Activated T-cell treated with anti-CD3 and anti-CD28 coated beads, Interleukin-2, amount 50 U/mL, for 4 hours (primary cell): ENCODE results near the gene NDFIP1. TPM values are rescaled to one million over a fixed set of nuclear protein-coding genes. Genes with fewer than 3 reads are reported as not detected.
"Not testable (repeated sequence)": the region's sequence is repeated elsewhere in the genome, so short reads cannot be mapped to it uniquely, and the experiment has no call there.

ENCODE experiments used
- ATAC-seq, 2 donors: fragments of 200-7000 bp; cut with Tn5 transposase; one replicate each; pipeline ENCODE4 v1.10.0; 2021
- DNase-seq: peaks from one replicate; pipeline ENCODE4 v3.0.0-alpha.2; 2020
- H3K27me3 Mint-ChIP-seq: one replicate; pipeline ENCODE4 v1.8.0; 2021; ENCODE audit warnings: low read depth, mixed read lengths
- H3K36me3 Mint-ChIP-seq: one replicate; pipeline ENCODE4 v1.8.0; 2022; ENCODE audit warnings: mixed read lengths; ENCODE audit not compliant: insufficient read depth
- H3K4me1 Mint-ChIP-seq: one replicate; pipeline ENCODE4 v1.8.0; 2021; ENCODE audit warnings: low read depth, mixed read lengths
- H3K4me3 Mint-ChIP-seq: one replicate; pipeline ENCODE4 v1.8.0; 2021; ENCODE audit warnings: mild to moderate bottlenecking, moderate library complexity, mixed read lengths
- H3K9me3 Mint-ChIP-seq: one replicate; pipeline ENCODE4 v1.8.0; 2021; ENCODE audit warnings: mixed read lengths
- total RNA-seq, 3 donors: library from RNA; stranded (reverse); gene quantifications; one replicate each; pipeline ENCODE4 v1.2.1, GENCODE V29; 2021

Gene NDFIP1
- total RNA-seq, 3 donors from 2014 or later, result 115 to 145 (median 117) TPM

GRCh38 chr5:142082182-142082781, 26.3 kb upstream of the NDFIP1 start:
- H3K27me3 Mint-ChIP-seq, result no peaks in the 10 kb centered on the region
- peaks cover 13% of the 10 kb centered on the region for H3K4me1 Mint-ChIP-seq
- no peaks in the 10 kb centered on the region for H3K9me3 Mint-ChIP-seq
- H3K4me3 Mint-ChIP-seq, result no peak overlapping the region
- DNase-seq (no peak), ATAC-seq (peak; percentile 57 to 74)
- H3K36me3 Mint-ChIP-seq, result no peaks in the 10 kb centered on the region

- ATAC-seq, result no peak
These were observed 22.4 kb upstream of the NDFIP1 start for GRCh38 chr5:142086229-142086628.

GRCh38 chr5:142086679-142087078, 21.9 kb upstream of the NDFIP1 start:
- no peak overlapping the region for H3K4me3 Mint-ChIP-seq
- no peak for DNase-seq
- H3K9me3 Mint-ChIP-seq, result no peaks in the 10 kb centered on the region
- no peak for ATAC-seq
- no peaks in the 10 kb centered on the region for H3K36me3 Mint-ChIP-seq
- peaks cover 45% of the 10 kb centered on the region for H3K4me1 Mint-ChIP-seq
- no peaks in the 10 kb centered on the region for H3K27me3 Mint-ChIP-seq

More at GRCh38 chr5:142086229-142086628, 22.4 kb upstream of the NDFIP1 start:
- H3K4me3 Mint-ChIP-seq, result no peak overlapping the region
- no peaks in the 10 kb centered on the region for H3K36me3 Mint-ChIP-seq
- no peaks in the 10 kb centered on the region for H3K9me3 Mint-ChIP-seq
- peaks cover 42% of the 10 kb centered on the region for H3K4me1 Mint-ChIP-seq
- H3K27me3 Mint-ChIP-seq, result no peaks in the 10 kb centered on the region
- DNase-seq, result no peak

DNA sequence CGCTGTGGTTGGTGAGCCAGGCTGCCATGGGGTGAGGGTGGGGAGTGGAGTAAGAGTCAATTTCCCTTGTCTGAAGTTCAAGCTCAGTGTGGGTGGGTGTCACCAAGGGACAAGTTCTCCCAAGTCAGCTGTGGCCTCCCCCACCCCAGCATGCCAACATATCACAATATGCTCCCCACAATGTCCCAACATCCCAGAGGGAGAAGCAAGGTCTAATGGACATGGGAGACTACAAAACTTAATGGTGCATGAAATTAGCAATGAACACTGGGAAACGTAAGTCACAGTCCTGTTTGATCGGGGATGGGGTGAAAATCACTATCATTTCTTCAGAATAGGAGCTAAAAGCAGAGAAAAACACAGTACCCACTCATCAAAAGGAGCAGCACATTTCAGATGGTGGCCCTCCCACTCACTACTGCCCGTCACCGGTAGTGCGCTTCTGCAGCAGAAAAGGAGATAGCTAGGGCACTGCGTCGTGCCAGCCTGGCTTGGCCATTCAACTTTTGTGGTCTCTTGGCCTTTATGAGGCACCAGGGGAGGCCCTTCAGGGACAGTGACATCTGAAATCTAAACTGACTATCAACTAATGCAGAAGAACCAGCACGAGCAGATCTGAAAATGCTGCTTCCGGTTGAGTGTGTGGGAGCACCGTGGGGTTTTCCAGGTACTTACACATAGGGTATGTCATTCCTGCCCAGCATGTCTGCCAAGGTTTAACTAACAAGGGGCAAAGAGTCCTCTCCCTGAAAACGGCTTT, 20.5 kb upstream of the NDFIP1 start:
- peaks cover 45% of the 10 kb centered on the region for H3K4me1 Mint-ChIP-seq
- H3K9me3 Mint-ChIP-seq, result no peaks in the 10 kb centered on the region
- H3K36me3 Mint-ChIP-seq, result no peaks in the 10 kb centered on the region
- H3K4me3 Mint-ChIP-seq, result peak overlapping the region; percentile 76
- ATAC-seq (peak; percentile 87 to 92), DNase-seq (peak; percentile 37)
- no peaks in the 10 kb centered on the region for H3K27me3 Mint-ChIP-seq

DNA sequence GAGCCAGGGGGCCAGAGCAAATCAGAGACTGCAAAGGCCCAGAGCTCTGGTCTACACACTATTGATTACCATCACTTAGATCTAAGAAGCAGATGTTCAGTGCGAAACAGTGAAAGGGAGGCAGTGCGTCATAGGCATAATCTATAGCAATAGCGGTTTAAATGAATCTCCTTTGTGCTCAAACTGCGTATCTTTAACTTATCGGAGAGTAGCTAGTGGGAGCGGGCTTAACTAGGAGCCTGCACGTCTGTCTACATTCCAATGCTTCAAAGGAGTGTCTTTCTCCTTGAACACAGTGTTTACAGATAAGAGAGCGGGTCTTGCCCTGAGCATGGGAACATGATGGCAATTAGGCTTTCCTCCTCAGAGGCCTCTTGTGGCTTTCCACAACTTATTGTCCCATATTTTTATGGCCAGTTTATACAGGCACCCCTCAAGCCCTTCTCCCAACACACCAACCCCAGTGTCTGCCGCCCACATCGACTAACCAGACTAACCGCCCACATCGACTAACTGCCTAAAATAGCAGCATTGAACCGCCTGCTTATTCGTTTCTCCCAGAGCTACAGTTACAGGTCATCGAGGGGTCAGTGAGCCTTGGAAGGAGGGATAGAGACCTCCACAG, 19.6 kb upstream of the NDFIP1 start:
- not testable (repeated sequence) for H3K9me3 Mint-ChIP-seq, DNase-seq, H3K36me3 Mint-ChIP-seq, H3K27me3 Mint-ChIP-seq
- ATAC-seq, result peak; percentile 14 to 53
- Mint-ChIP-seq H3K4me3 (peak overlapping the region; percentile 76), H3K4me1 (peaks cover 48% of the 10 kb centered on the region)

GRCh38 chr5:142091012-142091411, 17.6 kb upstream of the NDFIP1 start:
- no peak for DNase-seq
- ATAC-seq, result no peak
- H3K27me3 Mint-ChIP-seq, result no peaks in the 10 kb centered on the region
- H3K4me3 Mint-ChIP-seq, result no peak overlapping the region
- H3K9me3 Mint-ChIP-seq, result no peaks in the 10 kb centered on the region
- H3K4me1 Mint-ChIP-seq, result peaks cover 66% of the 10 kb centered on the region
- H3K36me3 Mint-ChIP-seq, result no peaks in the 10 kb centered on the region

DNA sequence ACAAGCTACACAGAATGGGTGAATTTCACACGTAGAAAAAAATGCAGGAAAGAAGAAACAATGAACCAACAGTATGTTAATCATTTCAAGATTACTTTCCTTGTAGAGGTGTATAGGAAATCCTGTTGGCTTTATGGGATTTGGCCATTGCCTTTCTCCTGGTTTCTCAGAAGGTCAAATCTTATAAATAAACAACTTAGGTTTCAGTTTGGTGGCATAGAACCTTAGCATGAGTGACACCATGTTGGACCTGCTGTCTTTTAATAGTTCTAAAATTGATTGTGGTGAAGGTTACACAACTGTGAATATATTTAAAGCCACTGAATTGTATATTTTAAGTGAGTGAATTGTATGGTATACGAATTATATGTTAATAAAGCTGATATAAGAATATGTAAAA, 16.7 kb upstream of the NDFIP1 start:
- no peaks in the 10 kb centered on the region for H3K36me3 Mint-ChIP-seq
- ATAC-seq (no peak), DNase-seq (no peak)
- no peaks in the 10 kb centered on the region for H3K9me3 Mint-ChIP-seq
- no peaks in the 10 kb centered on the region for H3K27me3 Mint-ChIP-seq
- H3K4me3 Mint-ChIP-seq, result no peak overlapping the region
- H3K4me1 Mint-ChIP-seq, result peaks cover 65% of the 10 kb centered on the region

DNA sequence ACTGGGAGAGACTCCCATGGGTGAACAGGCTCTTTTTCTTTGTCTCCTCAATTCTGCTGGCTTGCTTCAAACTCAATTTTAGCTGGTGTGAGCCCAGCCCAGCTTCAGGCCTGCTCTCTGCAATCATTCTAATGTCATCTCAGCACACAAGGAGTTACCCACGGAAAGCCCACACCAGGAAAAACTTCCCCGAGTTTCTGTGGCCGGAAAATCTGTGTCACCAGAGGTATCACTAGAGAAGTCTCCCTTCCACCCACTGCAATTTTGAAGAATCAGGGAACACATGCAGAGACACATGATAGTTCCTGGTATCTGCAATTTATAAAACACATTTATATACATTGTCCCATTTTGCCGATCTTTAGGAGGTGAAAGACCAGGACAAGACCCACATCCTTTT, 13.5 kb upstream of the NDFIP1 start:
- no peaks in the 10 kb centered on the region for H3K36me3 Mint-ChIP-seq
- no peaks in the 10 kb centered on the region for H3K27me3 Mint-ChIP-seq
- peak overlapping the region; percentile 46 for H3K4me3 Mint-ChIP-seq
- H3K4me1 Mint-ChIP-seq, result peaks cover 58% of the 10 kb centered on the region
- ATAC-seq, result peak; percentile 10 to 29
- no peaks in the 10 kb centered on the region for H3K9me3 Mint-ChIP-seq
- peak; percentile 71 for DNase-seq

DNA sequence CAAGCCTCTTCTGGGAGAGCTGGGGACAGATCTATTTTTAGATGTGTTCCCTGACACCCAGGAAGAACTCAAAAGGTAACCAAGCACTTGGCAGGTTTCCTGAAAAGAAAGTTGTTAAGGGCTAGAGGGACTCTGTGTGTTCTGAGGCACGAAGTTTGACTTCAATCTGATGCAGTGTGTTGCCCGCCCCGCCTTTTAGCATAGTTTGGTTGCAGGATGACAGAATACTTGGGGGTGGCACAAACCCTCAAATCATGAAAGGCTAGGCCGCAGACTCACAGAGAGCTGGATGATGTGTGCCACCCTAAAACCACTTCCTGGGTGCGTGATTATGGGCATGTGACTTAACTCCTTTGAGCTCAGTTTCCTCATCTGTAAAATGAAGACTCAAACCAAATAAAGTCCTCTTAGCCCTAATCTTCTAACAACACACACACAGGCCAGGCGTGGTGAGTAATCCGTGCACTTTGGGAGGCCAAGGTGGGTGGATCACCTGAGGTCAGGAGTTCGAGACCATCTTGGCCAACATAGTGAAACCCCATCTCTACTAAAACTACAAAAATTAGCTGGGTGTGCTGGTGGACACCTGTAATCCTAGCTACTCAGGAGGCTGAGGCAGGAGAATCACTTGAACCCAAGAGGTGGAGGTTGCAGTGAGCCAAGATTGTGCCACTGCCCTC, 12.8 kb upstream of the NDFIP1 start:
- Mint-ChIP-seq H3K4me1 (peaks cover 60% of the 10 kb centered on the region), H3K4me3 (peak overlapping the region; percentile 46), H3K36me3 (peaks cover under 1% of the 10 kb centered on the region), H3K9me3 (peaks cover 2% of the 10 kb centered on the region), H3K27me3 (no peaks in the 10 kb centered on the region)
- ATAC-seq, result peak; percentile 95 to 96
- DNase-seq, result peak; percentile 76

- DNase-seq (no peak), ATAC-seq (no peak)
- Mint-ChIP-seq H3K4me3 (no peak overlapping the region), H3K27me3 (no peaks in the 10 kb centered on the region), H3K36me3 (peaks cover 3% of the 10 kb centered on the region), H3K4me1 (peaks cover 62% of the 10 kb centered on the region), H3K9me3 (peaks cover 7% of the 10 kb centered on the region)
These were observed 12.2 kb upstream of the NDFIP1 start for GRCh38 chr5:142096382-142096781.

GRCh38 chr5:142097681-142098080, 10.9 kb upstream of the NDFIP1 start:
- ATAC-seq (peak; percentile 13 to 16), DNase-seq (peak; percentile 20)
- H3K4me1 Mint-ChIP-seq, result peaks cover 56% of the 10 kb centered on the region
- H3K9me3 Mint-ChIP-seq, result peaks cover 8% of the 10 kb centered on the region
- H3K36me3 Mint-ChIP-seq, result peaks cover 3% of the 10 kb centered on the region
- H3K27me3 Mint-ChIP-seq, result no peaks in the 10 kb centered on the region
- no peak overlapping the region for H3K4me3 Mint-ChIP-seq

- no peaks in the 10 kb centered on the region for H3K27me3 Mint-ChIP-seq
- H3K36me3 Mint-ChIP-seq, result peaks cover 3% of the 10 kb centered on the region
- DNase-seq (no peak), ATAC-seq (no peak)
- no peak overlapping the region for H3K4me3 Mint-ChIP-seq
- peaks cover 8% of the 10 kb centered on the region for H3K9me3 Mint-ChIP-seq
- H3K4me1 Mint-ChIP-seq, result peaks cover 58% of the 10 kb centered on the region
These were observed 10.3 kb upstream of the NDFIP1 start for GRCh38 chr5:142098275-142098674.

GRCh38 chr5:142098931-142099330, 9.6 kb upstream of the NDFIP1 start:
- Mint-ChIP-seq H3K4me1 (peaks cover 56% of the 10 kb centered on the region), H3K4me3 (no peak overlapping the region), H3K36me3 (peaks cover 3% of the 10 kb centered on the region), H3K27me3 (no peaks in the 10 kb centered on the region), H3K9me3 (peaks cover 8% of the 10 kb centered on the region)
- ATAC-seq, result no peak
- DNase-seq, result no peak

DNA sequence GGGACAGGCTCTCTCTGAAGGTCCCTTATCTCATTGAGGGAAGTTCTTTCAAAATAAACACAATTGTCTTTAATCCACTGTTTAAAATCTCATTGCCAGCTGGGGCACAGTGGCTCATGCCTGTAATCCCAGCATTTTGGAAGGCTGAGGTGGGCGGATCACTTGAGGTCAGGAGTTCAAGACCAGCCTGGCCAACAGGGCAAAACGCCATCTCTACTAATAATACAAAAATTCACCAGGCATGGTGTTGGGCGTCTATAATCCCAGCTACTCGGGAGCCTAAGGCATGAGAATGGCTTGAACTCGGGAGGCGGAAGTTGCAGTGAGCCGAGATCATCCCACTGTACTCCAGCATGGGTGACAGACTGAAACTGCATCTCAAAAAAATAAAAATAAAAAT, 8.3 kb upstream of the NDFIP1 start:
- Mint-ChIP-seq H3K4me1 (peaks cover 54% of the 10 kb centered on the region), H3K9me3 (peaks cover 8% of the 10 kb centered on the region), H3K27me3 (no peaks in the 10 kb centered on the region), H3K4me3 (no peak overlapping the region), H3K36me3 (peaks cover 3% of the 10 kb centered on the region)
- DNase-seq (no peak), ATAC-seq (no peak)
